Neural progenitor cell (in vitro differentiated cells): ENCODE results near the gene CABYR. TPM values are rescaled to one million over a fixed set of nuclear protein-coding genes. Genes with fewer than 3 reads are reported as not detected.

Experiments
- DNase-seq: peaks from one replicate; pipeline ENCODE4 v3.0.0-alpha.2; 2016; ENCODE audit warnings: low spot score
- H2AFZ ChIP-seq: fragments of 200-600 bp; sonication (generic); replicated peaks from 2 replicates; pipeline ENCODE4 v1.6.1; 2016; ENCODE audit warnings: antibody characterized with exemption
- H3F3A ChIP-seq: fragments of 200-600 bp; sonication (generic); 2 replicates; pipeline ENCODE4 v1.6.1; 2016; ENCODE audit warnings: antibody characterized with exemption, low read depth
- H3K27ac ChIP-seq: fragments of 200-600 bp; sonication (generic); 2 replicates; pipeline ENCODE4 v1.5.1; 2016; ENCODE audit warnings: mild to moderate bottlenecking
- H3K27me3 ChIP-seq: fragments of 200-600 bp; sonication (generic); 2 replicates; pipeline ENCODE4 v1.6.1; 2016; ENCODE audit warnings: mild to moderate bottlenecking, moderate library complexity
- H3K36me3 ChIP-seq: fragments of 200-600 bp; sonication (generic); 2 replicates; pipeline ENCODE4 v1.5.1; 2016
- H3K4me1 ChIP-seq: fragments of 200-600 bp; sonication (generic); 2 replicates; pipeline ENCODE4 v1.6.1; 2016; ENCODE audit warnings: mixed run types
- H3K4me2 ChIP-seq: fragments of 200-600 bp; sonication (generic); 2 replicates; pipeline ENCODE4 v1.6.1; 2016
- H3K4me3 ChIP-seq: fragments of 200-600 bp; sonication (generic); 2 replicates; pipeline ENCODE4 v1.5.1; 2016
- H3K79me2 ChIP-seq: fragments of 200-600 bp; sonication (generic); 2 replicates; pipeline ENCODE4 v1.6.1; 2016; ENCODE audit warnings: low read depth
- H3K9ac ChIP-seq: fragments of 200-600 bp; sonication (generic); 2 replicates; pipeline ENCODE4 v1.6.1; 2016
- H3K9me3 ChIP-seq: fragments of 200-600 bp; sonication (generic); 2 replicates; pipeline ENCODE4 v1.5.1; 2016; ENCODE audit warnings: low read depth
- H4K20me1 ChIP-seq: fragments of 200-600 bp; sonication (generic); 2 replicates; pipeline ENCODE4 v1.6.1; 2016; ENCODE audit warnings: low read depth
- H3K27ac Mint-ChIP-seq: 3 replicates; pipeline ENCODE4 v1.8.0; 2021; ENCODE audit warnings: mixed read lengths
- H3K27me3 Mint-ChIP-seq: 2 replicates; pipeline ENCODE4 v1.8.0; 2022; ENCODE audit warnings: low read depth, mild to moderate bottlenecking, inconsistent platforms, moderate library complexity, mixed read lengths; ENCODE audit not compliant: insufficient read depth
- H3K36me3 Mint-ChIP-seq: 3 replicates; pipeline ENCODE4 v1.8.0; 2021; ENCODE audit warnings: mixed read lengths
- H3K4me1 Mint-ChIP-seq: 3 replicates; pipeline ENCODE4 v1.8.0; 2021; ENCODE audit warnings: mixed read lengths
- H3K4me3 Mint-ChIP-seq: 3 replicates; pipeline ENCODE4 v1.8.0; 2021; ENCODE audit warnings: mild to moderate bottlenecking, moderate library complexity, mixed read lengths
- H3K9me3 Mint-ChIP-seq: 3 replicates; pipeline ENCODE4 v1.8.0; 2020; ENCODE audit warnings: mixed read lengths
- CTCF ChIP-seq: fragments of 200-600 bp; sonication (generic); IDR thresholded peaks from 2 replicates; pipeline ENCODE4 v1.5.1; 2017; ENCODE audit warnings: antibody characterized with exemption, mild to moderate bottlenecking
- EZH2 ChIP-seq: fragments of 200-600 bp; sonication (generic); IDR thresholded peaks from 2 replicates; pipeline ENCODE4 v1.6.1; 2017; ENCODE audit warnings: antibody characterized with exemption, mild to moderate bottlenecking, moderate library complexity
- EZH2phosphoT487 ChIP-seq: fragments of 200-600 bp; sonication (generic); IDR thresholded peaks from 2 replicates; pipeline ENCODE4 v1.6.1; 2017; ENCODE audit warnings: antibody characterized with exemption
- total RNA-seq: library from RNA; depleted of rRNA; stranded (reverse); fragments of >200 nt; gene quantifications from 2 replicates; pipeline ENCODE4 v1.2.3, GENCODE V29; 2015; ENCODE audit warnings: low replicate concordance

CABYR gene
- total RNA-seq, 1 donor from 2014 or later, result 12.0 TPM

GRCh38 chr18:24196764-24197163 is 57.9 kb downstream of the CABYR start:
- Mint-ChIP-seq H3K36me3 (peaks cover 3% of the 10 kb centered on the region), H3K4me1 (peaks cover 23% of the 10 kb centered on the region)
- H3K27ac ChIP-seq, result no peak overlapping the region

GRCh38 chr18:24197412-24197811 is 58.5 kb downstream of the CABYR start:
- Mint-ChIP-seq H3K27ac (no peak overlapping the region), H3K4me1 (peaks cover 20% of the 10 kb centered on the region), H3K4me3 (no peak overlapping the region), H3K27me3 (peaks cover 4% of the 10 kb centered on the region), H3K9me3 (no peaks in the 10 kb centered on the region), H3K36me3 (peaks cover 3% of the 10 kb centered on the region)
- Histone ChIP-seq H3K9ac (no peak overlapping the region), H2AFZ (no peak overlapping the region), H3K36me3 (no peaks in the 10 kb centered on the region), H3K79me2 (no peaks in the 10 kb centered on the region), H4K20me1 (peaks cover 5% of the 10 kb centered on the region), H3F3A (peaks cover 6% of the 10 kb centered on the region), H3K9me3 (no peaks in the 10 kb centered on the region), H3K4me1 (peaks cover 3% of the 10 kb centered on the region), H3K27ac (no peak overlapping the region), H3K27me3 (no peaks in the 10 kb centered on the region), H3K4me3 (no peak overlapping the region), H3K4me2 (no peak overlapping the region)
- no peak for TF ChIP-seq EZH2phosphoT487
- no peak for TF ChIP-seq EZH2
- no peak for TF ChIP-seq CTCF
- no peak for DNase-seq

More at GRCh38 chr18:24196764-24197163, 57.9 kb downstream of the CABYR start:
- no peak for TF ChIP-seq CTCF
- no peak for TF ChIP-seq EZH2
- no peak for TF ChIP-seq EZH2phosphoT487
- H3K27ac Mint-ChIP-seq, result peak overlapping the region; percentile 13
- no peaks in the 10 kb centered on the region for H3K9me3 Mint-ChIP-seq
- Histone ChIP-seq H3K4me3 (no peak overlapping the region), H3K27me3 (no peaks in the 10 kb centered on the region), H3K36me3 (no peaks in the 10 kb centered on the region), H3F3A (peaks cover 11% of the 10 kb centered on the region), H3K9me3 (no peaks in the 10 kb centered on the region), H4K20me1 (peaks cover 7% of the 10 kb centered on the region), H3K79me2 (no peaks in the 10 kb centered on the region), H3K9ac (no peak overlapping the region), H3K4me1 (peaks cover 9% of the 10 kb centered on the region), H2AFZ (no peak overlapping the region), H3K4me2 (no peak overlapping the region)
- H3K4me3 Mint-ChIP-seq, result no peak overlapping the region
- H3K27me3 Mint-ChIP-seq, result peaks cover under 1% of the 10 kb centered on the region
- DNase-seq, result no peak

- H3K9me3 ChIP-seq, result no peaks in the 10 kb centered on the region
- no peak overlapping the region for H3K27ac Mint-ChIP-seq
- no peak overlapping the region for H3K4me3 Mint-ChIP-seq
- no peak overlapping the region for H2AFZ ChIP-seq
- no peaks in the 10 kb centered on the region for H3K4me1 ChIP-seq
- H3F3A ChIP-seq, result no peaks in the 10 kb centered on the region
- H4K20me1 ChIP-seq, result no peaks in the 10 kb centered on the region
- H3K4me2 ChIP-seq, result no peak overlapping the region
- TF ChIP-seq CTCF (no peak), EZH2 (no peak), EZH2phosphoT487 (no peak)
- DNase-seq, result no peak
- peaks cover 15% of the 10 kb centered on the region for H3K4me1 Mint-ChIP-seq
- H3K4me3 ChIP-seq, result no peak overlapping the region
- H3K27me3 ChIP-seq, result no peaks in the 10 kb centered on the region
- H3K36me3 Mint-ChIP-seq, result peaks cover 2% of the 10 kb centered on the region
- H3K27me3 Mint-ChIP-seq, result peaks cover 4% of the 10 kb centered on the region
- H3K9me3 Mint-ChIP-seq, result no peaks in the 10 kb centered on the region
- no peaks in the 10 kb centered on the region for H3K36me3 ChIP-seq
- H3K79me2 ChIP-seq, result no peaks in the 10 kb centered on the region
- H3K27ac ChIP-seq, result no peak overlapping the region
- H3K9ac ChIP-seq, result no peak overlapping the region
These were observed 59.6 kb downstream of the CABYR start for GRCh38 chr18:24198461-24198860.
